DOHH2 (cell line): ENCODE measurements around the gene CCL11.

Experiments used
- H3F3A ChIP-seq: fragments of 200-600 bp; sonication (generic), shearing (Covaris generic); 2 replicates; pipeline ENCODE4 v1.6.0; 2016; ENCODE audit warnings: antibody characterized with exemption, mild to moderate bottlenecking; ENCODE audit not compliant: control insufficient read depth, insufficient read depth
- H3K27ac ChIP-seq: fragments of 200-600 bp; sonication (generic); 2 replicates; pipeline ENCODE4 v1.5.1; 2014; ENCODE audit warnings: low read depth, mild to moderate bottlenecking, low read length, moderate library complexity
- H3K27me3 ChIP-seq: fragments of 200-600 bp; sonication (generic); 2 replicates; pipeline ENCODE4 v1.6.1; 2014; ENCODE audit warnings: mild to moderate bottlenecking, low read length, mixed read lengths; ENCODE audit not compliant: control insufficient read depth
- H3K36me3 ChIP-seq: fragments of 200-600 bp; sonication (generic); 2 replicates; pipeline ENCODE4 v1.6.1; 2014; ENCODE audit warnings: mild to moderate bottlenecking, low read length, moderate library complexity, mixed read lengths; ENCODE audit not compliant: control insufficient read depth
- H3K4me1 ChIP-seq: fragments of 200-600 bp; sonication (generic); 2 replicates; pipeline ENCODE4 v1.6.1; 2014; ENCODE audit warnings: mild to moderate bottlenecking, low read length, mixed read lengths; ENCODE audit not compliant: control insufficient read depth
- H3K4me2 ChIP-seq: fragments of 200-600 bp; sonication (generic); 2 replicates; pipeline ENCODE4 v1.6.0; 2014; ENCODE audit warnings: mild to moderate bottlenecking, low read length, moderate library complexity
- H3K4me3 ChIP-seq: fragments of 200-600 bp; sonication (generic); 2 replicates; pipeline ENCODE4 v1.5.1; 2014; ENCODE audit warnings: mild to moderate bottlenecking, low read length, mixed read lengths
- H3K79me2 ChIP-seq: fragments of 200-600 bp; sonication (generic); 2 replicates; pipeline ENCODE4 v1.6.1; 2014; ENCODE audit warnings: mild to moderate bottlenecking, low read length, mixed read lengths; ENCODE audit not compliant: control insufficient read depth
- H3K9me2 ChIP-seq: fragments of 200-600 bp; sonication (generic); replicated peaks from 2 replicates; pipeline ENCODE4 v1.6.1; 2014; ENCODE audit warnings: mild to moderate bottlenecking, low read length, mixed read lengths; ENCODE audit not compliant: control insufficient read depth
- H3K9me3 ChIP-seq: fragments of 200-600 bp; sonication (generic); 2 replicates; pipeline ENCODE4 v1.6.1; 2014; ENCODE audit warnings: antibody characterized with exemption, low read length, mixed read lengths; ENCODE audit not compliant: control insufficient read depth, insufficient read depth
- H4K20me1 ChIP-seq: fragments of 200-600 bp; sonication (generic); 2 replicates; pipeline ENCODE4 v1.6.0; 2014; ENCODE audit warnings: low read depth, mild to moderate bottlenecking, antibody characterized with exemption, low read length, moderate library complexity; ENCODE audit not compliant: control insufficient read depth, insufficient read depth
- CTCF ChIP-seq: fragments of 200-600 bp; sonication (generic); IDR thresholded peaks from one replicate; pipeline ENCODE4 v1.5.1; 2014; ENCODE audit warnings: antibody characterized with exemption, mild to moderate bottlenecking, low read depth, low read length; ENCODE audit not compliant: poor library complexity, severe bottlenecking
- EZH2phosphoT487 ChIP-seq: fragments of 200-600 bp; sonication (generic); IDR thresholded peaks from 2 replicates; pipeline ENCODE4 v1.6.1; 2017; ENCODE audit warnings: borderline replicate concordance, mild to moderate bottlenecking, antibody characterized with exemption, low read length, moderate library complexity, mixed read lengths

The CCL11 gene

GRCh38 chr17:34248511-34249024 lies 37.0 kb upstream of the CCL11 start:
- no peak overlapping the region for H3K4me2 ChIP-seq
- no peaks in the 10 kb centered on the region for H3K4me1 ChIP-seq

GRCh38 chr17:34249061-34249460 lies 36.5 kb upstream of the CCL11 start:
- Histone ChIP-seq H3K4me3 (no peak overlapping the region), H3K36me3 (no peaks in the 10 kb centered on the region), H3F3A (no peaks in the 10 kb centered on the region), H3K27ac (no peak overlapping the region), H3K4me1 (no peaks in the 10 kb centered on the region), H4K20me1 (no peaks in the 10 kb centered on the region), H3K9me2 (no peaks in the 10 kb centered on the region), H3K4me2 (no peak overlapping the region), H3K9me3 (no peaks in the 10 kb centered on the region), H3K79me2 (no peaks in the 10 kb centered on the region), H3K27me3 (no peaks in the 10 kb centered on the region)
- no peak for TF ChIP-seq EZH2phosphoT487
- no peak for TF ChIP-seq CTCF

More at GRCh38 chr17:34248511-34249024, 37.0 kb upstream of the CCL11 start:
- no peaks in the 10 kb centered on the region for H3F3A ChIP-seq
- H3K9me2 ChIP-seq: no peaks in the 10 kb centered on the region
- no peaks in the 10 kb centered on the region for H3K79me2 ChIP-seq
- H3K36me3 ChIP-seq: no peaks in the 10 kb centered on the region
- TF ChIP-seq CTCF: no peak
- H3K4me3 ChIP-seq: no peak overlapping the region
- H4K20me1 ChIP-seq: no peaks in the 10 kb centered on the region
- H3K27me3 ChIP-seq: no peaks in the 10 kb centered on the region
- no peaks in the 10 kb centered on the region for H3K9me3 ChIP-seq
- H3K27ac ChIP-seq: no peak overlapping the region

GRCh38 chr17:34249478-34249877 lies 36.1 kb upstream of the CCL11 start:
- no peak overlapping the region for H3K27ac ChIP-seq
- H3K79me2 ChIP-seq: no peaks in the 10 kb centered on the region
- H3F3A ChIP-seq: no peaks in the 10 kb centered on the region
- H3K36me3 ChIP-seq: no peaks in the 10 kb centered on the region
- no peak overlapping the region for H3K4me2 ChIP-seq
- no peaks in the 10 kb centered on the region for H3K9me2 ChIP-seq
- no peaks in the 10 kb centered on the region for H3K4me1 ChIP-seq
- H4K20me1 ChIP-seq: no peaks in the 10 kb centered on the region
- H3K27me3 ChIP-seq: peaks cover 2% of the 10 kb centered on the region; the same call in 1 of the 2 replicates
- TF ChIP-seq EZH2phosphoT487 (no peak), CTCF (no peak)
- H3K9me3 ChIP-seq: no peaks in the 10 kb centered on the region
- no peak overlapping the region for H3K4me3 ChIP-seq
